Vagina (tissue), 2 donors: ENCODE results near the gene ZNF451.

ENCODE experiments used
- CTCF ChIP-seq, 3 experiments: fragments of 450-650 bp in 2 of 3; fragments of 200-600 bp in 1 of 3; sonication (generic) in 1 of 3; IDR thresholded peaks; one replicate each; pipeline ENCODE4 v1.5.1; 2017 to 2019; ENCODE audit warnings: antibody characterized with exemption in 3 of 3, mild to moderate bottlenecking in 2 of 3, moderate library complexity in 2 of 3
- POLR2AphosphoS5 ChIP-seq, 2 donors: sonication (generic); formaldehyde crosslinking; IDR thresholded peaks; one replicate each; pipeline ENCODE4 v1.9.0; 2017; ENCODE audit warnings: antibody characterized with exemption in 2 of 2, mild to moderate bottlenecking in 2 of 2, low read depth in 1 of 2; ENCODE audit not compliant: insufficient read depth in 1 of 2

- TF ChIP-seq CTCF (IDR thresholded peaks at IDR 0.05) (no peak), POLR2AphosphoS5 (IDR thresholded peaks at IDR 0.05; ENCODE audit: insufficient read depth in 1 of 2, low read depth in 1 of 2) (no peak)
These were observed 20.1 kb upstream of the ZNF451 start for GRCh38 chr6:57069920-57070331.
